DMS53 (cell line): ENCODE data around the gene DYNLT3.

Experiments used
- DNase-seq: peaks from one replicate; lab custom pipeline; 2025; lab: John Stamatoyannopoulos, UW

Gene DYNLT3

GRCh38 chrX:37846934-37847732, at the start of gene DYNLT3:
Gene DYNLT3, minus strand, starts transcription at chrX:37847571. Its CDS starts 61 bp downstream, at chrX:37847510.
- peak; percentile 96 for DNase-seq

- DNase-seq: no peak
These were observed 49.1 kb upstream of the DYNLT3 start for GRCh38 chrX:37896511-37896890.

- DNase-seq: no peak
These were observed 48.6 kb upstream of the DYNLT3 start for GRCh38 chrX:37895795-37896510.

GRCh38 chrX:37894725-37895124, 47.4 kb upstream of the DYNLT3 start:
- no peak for DNase-seq

GRCh38 chrX:37888010-37888409, 40.6 kb upstream of the DYNLT3 start:
- no peak for DNase-seq

- no peak for DNase-seq
These were observed 40.0 kb upstream of the DYNLT3 start for GRCh38 chrX:37887347-37887746.

- peak; percentile 29 for DNase-seq
These were observed 35.8 kb upstream of the DYNLT3 start for GRCh38 chrX:37883196-37883595.

- no peak for DNase-seq
These were observed 32.3 kb upstream of the DYNLT3 start for GRCh38 chrX:37879692-37880091.

GRCh38 chrX:37876716-37877115, 29.3 kb upstream of the DYNLT3 start:
- no peak for DNase-seq

GRCh38 chrX:37875675-37876074, 28.3 kb upstream of the DYNLT3 start:
- DNase-seq: no peak

- DNase-seq: peak; percentile 17
These were observed 25.8 kb upstream of the DYNLT3 start for GRCh38 chrX:37873220-37873619.

- DNase-seq: no peak
These were observed 24.9 kb upstream of the DYNLT3 start for GRCh38 chrX:37872303-37872655.

GRCh38 chrX:37871626-37872302, 24.4 kb upstream of the DYNLT3 start:
- peak; percentile 67 for DNase-seq

GRCh38 chrX:37867536-37868153, 20.3 kb upstream of the DYNLT3 start:
- DNase-seq: peak; percentile 5

- no peak for DNase-seq
These were observed 16.4 kb upstream of the DYNLT3 start for GRCh38 chrX:37863728-37864127.

GRCh38 chrX:37862851-37863250, 15.5 kb upstream of the DYNLT3 start:
- no peak for DNase-seq

GRCh38 chrX:37860721-37861120, 13.3 kb upstream of the DYNLT3 start:
- DNase-seq: no peak

- DNase-seq: no peak
These were observed 7.4 kb upstream of the DYNLT3 start for GRCh38 chrX:37854748-37855147.

GRCh38 chrX:37854148-37854547, 6.8 kb upstream of the DYNLT3 start:
- DNase-seq: peak; percentile 4

GRCh38 chrX:37847733-37848197, 394 bp upstream of the DYNLT3 start:
- DNase-seq: no peak

- DNase-seq: no peak
These were observed 825 bp downstream of the DYNLT3 start for GRCh38 chrX:37846558-37846933.

GRCh38 chrX:37846141-37846540, 1.2 kb downstream of the DYNLT3 start:
- peak; percentile 56 for DNase-seq
